HAP-1 (cell line): ENCODE measurements around the gene CTSH.
"Not testable (repeated sequence)": the region's sequence is repeated elsewhere in the genome, so short reads cannot be mapped to it uniquely, and the experiment has no call there.

Source experiments
- DNase-seq, 2 experiments: peaks; one replicate each; pipeline ENCODE4 v3.0.0-alpha.2; 2016 to 2020; ENCODE audit warnings: low spot score in 2 of 2
- H3K27me3 ChIP-seq: fragments of 250-450 bp; sonication (Bioruptor Pico); 2 replicates; pipeline ENCODE4 v1.5.1; 2020; ENCODE audit warnings: low read depth, mild to moderate bottlenecking, moderate library complexity
- H3K36me3 ChIP-seq: fragments of 250-450 bp; sonication (Bioruptor Pico); replicated peaks from 2 replicates; pipeline ENCODE4 v1.5.1; 2020; ENCODE audit warnings: mild to moderate bottlenecking
- H3K4me1 ChIP-seq: fragments of 250-450 bp; sonication (Bioruptor Pico); 2 replicates; pipeline ENCODE4 v1.5.1; 2020; ENCODE audit warnings: mild to moderate bottlenecking
- H3K4me3 ChIP-seq: fragments of 250-450 bp; sonication (Bioruptor Pico); 2 replicates; pipeline ENCODE4 v1.5.1; 2020; ENCODE audit warnings: mild to moderate bottlenecking, moderate library complexity
- H3K9me3 ChIP-seq: fragments of 250-450 bp; sonication (Bioruptor Pico); 2 replicates; pipeline ENCODE4 v1.5.1; 2020; ENCODE audit warnings: mild to moderate bottlenecking, moderate library complexity
- in situ Hi-C: fragments of 300-500 bp; cut with MboI; formaldehyde crosslinking; loops from 3 replicates; pipeline ENCODE4 v1.14.3; 2020; ENCODE audit warnings: low sequenced_read_pairs, inconsistent platforms, mixed read lengths

The CTSH gene

GRCh38 chr15:78913012-78913411, 31.8 kb downstream of the CTSH start:
- Histone ChIP-seq H3K27me3 (no peaks in the 10 kb centered on the region), H3K4me1 (no peaks in the 10 kb centered on the region; the same call in 1 of the 2 replicates), H3K36me3 (peaks cover 73% of the 10 kb centered on the region), H3K9me3 (no peaks in the 10 kb centered on the region), H3K4me3 (no peak overlapping the region)
- no peak for DNase-seq
- in situ Hi-C loops = no loop called here

DNA sequence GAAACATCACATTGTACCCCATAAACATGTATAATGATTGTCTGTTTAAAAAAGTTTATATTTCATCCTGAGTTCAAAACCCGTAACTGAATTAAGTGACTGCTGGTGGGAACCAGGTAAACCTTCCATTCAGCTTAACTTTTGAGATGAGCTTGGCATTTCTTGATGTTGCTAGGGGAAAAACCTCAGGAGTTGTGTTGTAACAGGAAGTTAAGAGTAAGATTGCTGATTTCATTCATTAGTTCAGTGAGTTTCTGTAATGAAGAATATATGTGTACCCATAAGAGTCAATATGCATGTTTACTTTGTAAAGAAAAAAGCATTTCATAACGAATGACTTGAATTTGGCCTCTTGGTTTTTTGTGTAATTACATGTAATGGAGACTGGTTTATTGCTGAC, 32.5 kb downstream of the CTSH start:
- DNase-seq = no peak
- Histone ChIP-seq H3K36me3 (peaks cover 76% of the 10 kb centered on the region), H3K9me3 (no peaks in the 10 kb centered on the region), H3K4me1 (no peaks in the 10 kb centered on the region; the same call in 1 of the 2 replicates), H3K27me3 (no peaks in the 10 kb centered on the region), H3K4me3 (no peak overlapping the region)
- in situ Hi-C loops = no loop called here

- Histone ChIP-seq H3K4me3 (no peak overlapping the region), H3K36me3 (peaks cover 87% of the 10 kb centered on the region), H3K9me3 (no peaks in the 10 kb centered on the region), H3K27me3 (no peaks in the 10 kb centered on the region), H3K4me1 (no peaks in the 10 kb centered on the region; the same call in 1 of the 2 replicates)
- in situ Hi-C loops = no loop called here
- no peak for DNase-seq
These were observed 34.6 kb downstream of the CTSH start for GRCh38 chr15:78910271-78910670.

DNA sequence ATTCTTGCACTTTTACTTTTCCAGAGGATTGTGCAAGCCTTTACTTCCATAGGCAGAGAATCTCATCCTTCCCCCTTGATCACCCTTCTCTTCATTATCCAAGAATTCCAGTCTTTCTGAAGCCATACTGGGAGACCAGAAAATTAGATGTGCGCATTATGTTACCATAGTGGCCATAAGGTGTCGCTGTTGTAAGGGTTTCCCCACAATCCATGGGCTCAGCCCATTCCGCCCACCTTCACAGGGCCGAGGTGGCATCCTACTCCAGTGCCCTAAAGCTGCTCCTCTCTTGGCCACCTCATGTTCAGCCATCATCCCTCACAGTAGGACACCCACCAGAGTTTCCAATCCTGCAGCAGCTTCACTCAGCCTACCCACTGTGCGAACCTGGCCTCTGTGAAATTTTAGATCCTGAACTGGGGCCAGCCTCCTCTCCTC, 35.0 kb downstream of the CTSH start:
- DNase-seq = peak; percentile 68 to 84

DNA sequence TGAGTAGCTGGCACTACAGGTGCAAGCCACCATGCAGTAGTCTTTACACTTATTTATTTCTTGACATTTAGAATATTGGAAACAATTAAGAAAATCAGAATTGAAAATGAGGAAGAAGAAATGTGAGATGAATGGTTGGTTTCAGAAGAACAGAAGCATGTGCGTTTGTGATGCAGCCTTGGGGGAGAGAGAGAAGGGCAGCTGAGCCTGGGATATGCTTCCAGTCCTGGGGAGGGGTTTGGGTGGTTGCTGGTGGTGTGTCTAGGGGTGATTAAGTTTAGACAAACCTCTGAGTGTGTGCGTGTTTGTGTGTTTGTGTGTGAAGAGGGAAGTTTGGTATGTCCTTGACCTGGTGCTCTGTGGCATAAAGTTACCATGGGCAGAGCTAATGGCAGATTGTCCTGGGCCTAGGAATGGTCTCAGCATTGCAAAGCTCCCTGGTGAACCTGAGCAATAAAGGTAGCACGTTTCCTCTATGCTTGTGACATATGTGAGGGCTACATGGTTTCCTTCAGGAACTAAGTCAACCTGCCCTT, 35.6 kb downstream of the CTSH start:
- in situ Hi-C loops = no loop called here
- Histone ChIP-seq H3K36me3 (peaks cover 89% of the 10 kb centered on the region), H3K4me1 (no peaks in the 10 kb centered on the region; the same call in 1 of the 2 replicates)

More for the DNA sequence above, 35.0 kb downstream of the CTSH start:
- Histone ChIP-seq H3K36me3 (peaks cover 86% of the 10 kb centered on the region), H3K4me3 (no peak overlapping the region), H3K4me1 (no peaks in the 10 kb centered on the region; the same call in 1 of the 2 replicates), H3K27me3 (no peaks in the 10 kb centered on the region), H3K9me3 (no peaks in the 10 kb centered on the region)
- in situ Hi-C loops = no loop called here

GRCh38 chr15:78907577-78907976, 37.3 kb downstream of the CTSH start:
- no peaks in the 10 kb centered on the region; the same call in 1 of the 2 replicates for H3K4me1 ChIP-seq
- no peaks in the 10 kb centered on the region for H3K27me3 ChIP-seq
- H3K9me3 ChIP-seq = no peaks in the 10 kb centered on the region
- H3K4me3 ChIP-seq = no peak overlapping the region
- in situ Hi-C loops = no loop called here
- peak; percentile 52 to 53 for DNase-seq
- peaks cover 92% of the 10 kb centered on the region for H3K36me3 ChIP-seq

More for the DNA sequence above, 35.6 kb downstream of the CTSH start:
- no peaks in the 10 kb centered on the region for H3K9me3 ChIP-seq
- DNase-seq = no peak
- no peaks in the 10 kb centered on the region for H3K27me3 ChIP-seq
- H3K4me3 ChIP-seq = no peak overlapping the region

- no peak for DNase-seq
- Histone ChIP-seq H3K4me3 (no peak overlapping the region), H3K4me1 (no peaks in the 10 kb centered on the region; the same call in 1 of the 2 replicates), H3K27me3 (no peaks in the 10 kb centered on the region), H3K36me3 (peaks cover 93% of the 10 kb centered on the region), H3K9me3 (no peaks in the 10 kb centered on the region)
- in situ Hi-C loops = no loop called here
These were observed 38.6 kb downstream of the CTSH start for GRCh38 chr15:78906316-78906620.

DNA sequence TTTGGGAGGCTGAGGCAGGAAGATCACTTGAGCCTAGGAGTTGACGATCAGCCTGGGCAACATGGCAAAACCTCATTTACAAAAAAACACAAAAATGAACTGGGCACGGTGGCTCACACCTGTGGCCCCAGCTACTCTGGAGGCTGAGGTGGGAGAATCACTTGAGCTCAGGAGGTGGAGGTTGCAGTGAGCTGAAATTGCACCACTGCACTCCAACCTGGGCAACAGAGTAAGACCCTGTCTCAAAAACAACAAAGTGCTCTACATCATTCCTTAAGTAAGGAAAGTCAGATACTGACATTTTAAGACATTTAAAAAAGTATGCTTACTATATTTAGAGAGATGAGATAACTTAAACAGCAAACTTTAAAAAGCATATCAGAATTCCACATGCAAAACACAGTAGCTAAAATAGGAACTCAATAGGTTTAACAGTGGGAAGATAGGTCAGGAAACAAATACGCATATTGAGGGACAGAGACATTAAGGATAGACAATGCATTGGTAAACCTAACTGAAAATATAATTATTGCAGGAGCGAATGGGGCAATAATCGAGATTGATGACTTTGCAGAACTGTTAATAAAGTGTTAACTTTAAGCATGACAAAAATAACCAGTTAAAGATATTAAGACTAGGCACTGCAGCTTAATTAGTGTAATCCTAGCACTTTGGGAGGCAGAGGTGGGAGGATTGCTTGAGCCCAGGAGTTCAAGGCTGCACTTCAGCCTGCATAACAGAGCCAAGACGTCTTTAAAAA, 40.1 kb downstream of the CTSH start:
- Histone ChIP-seq H3K4me3 (no peak overlapping the region), H3K9me3 (no peaks in the 10 kb centered on the region), H3K36me3 (peaks cover 93% of the 10 kb centered on the region), H3K27me3 (no peaks in the 10 kb centered on the region), H3K4me1 (no peaks in the 10 kb centered on the region)
- no peak for DNase-seq
- in situ Hi-C loops = no loop called here

DNA sequence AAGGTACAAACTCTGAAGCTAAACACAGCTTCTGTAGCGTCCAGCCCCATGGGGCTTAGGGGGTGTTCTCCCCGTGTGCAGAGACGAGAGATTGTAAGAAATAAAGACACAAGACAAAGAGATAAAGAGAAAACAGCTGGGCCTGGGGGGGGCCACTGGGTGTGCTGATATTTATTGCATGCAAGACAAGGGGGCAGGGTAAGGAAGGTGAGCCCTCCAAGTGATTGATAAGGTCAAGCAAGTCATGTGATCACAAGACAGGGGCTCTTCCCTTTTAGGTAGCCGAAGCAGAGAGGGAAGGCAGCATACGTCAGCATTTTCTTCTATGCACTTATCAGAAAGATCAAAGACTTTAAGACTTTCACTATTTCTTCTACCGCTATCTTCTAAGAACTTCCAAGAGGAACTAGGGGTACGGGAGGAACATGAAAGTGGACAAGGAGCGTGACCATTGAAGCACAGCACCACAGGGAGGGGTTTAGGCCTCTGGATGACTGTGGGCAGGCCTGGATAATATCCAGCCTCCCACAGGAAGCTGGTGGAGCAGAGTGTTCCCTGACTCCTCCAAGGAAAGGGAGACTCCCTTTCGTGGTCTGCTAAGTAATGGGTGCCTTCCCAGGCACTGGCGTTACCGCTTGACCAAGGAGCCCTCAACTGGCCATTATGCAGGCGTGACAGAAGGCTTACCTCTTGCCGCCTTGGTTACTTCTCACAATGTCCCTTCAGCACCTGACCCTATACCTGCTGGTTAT, 42.4 kb downstream of the CTSH start:
- H3K4me1 ChIP-seq, H3K4me3 ChIP-seq, H3K9me3 ChIP-seq, in situ Hi-C loops, H3K27me3 ChIP-seq, DNase-seq: not testable (repeated sequence)
- peaks cover 98% of the 10 kb centered on the region for H3K36me3 ChIP-seq

DNA sequence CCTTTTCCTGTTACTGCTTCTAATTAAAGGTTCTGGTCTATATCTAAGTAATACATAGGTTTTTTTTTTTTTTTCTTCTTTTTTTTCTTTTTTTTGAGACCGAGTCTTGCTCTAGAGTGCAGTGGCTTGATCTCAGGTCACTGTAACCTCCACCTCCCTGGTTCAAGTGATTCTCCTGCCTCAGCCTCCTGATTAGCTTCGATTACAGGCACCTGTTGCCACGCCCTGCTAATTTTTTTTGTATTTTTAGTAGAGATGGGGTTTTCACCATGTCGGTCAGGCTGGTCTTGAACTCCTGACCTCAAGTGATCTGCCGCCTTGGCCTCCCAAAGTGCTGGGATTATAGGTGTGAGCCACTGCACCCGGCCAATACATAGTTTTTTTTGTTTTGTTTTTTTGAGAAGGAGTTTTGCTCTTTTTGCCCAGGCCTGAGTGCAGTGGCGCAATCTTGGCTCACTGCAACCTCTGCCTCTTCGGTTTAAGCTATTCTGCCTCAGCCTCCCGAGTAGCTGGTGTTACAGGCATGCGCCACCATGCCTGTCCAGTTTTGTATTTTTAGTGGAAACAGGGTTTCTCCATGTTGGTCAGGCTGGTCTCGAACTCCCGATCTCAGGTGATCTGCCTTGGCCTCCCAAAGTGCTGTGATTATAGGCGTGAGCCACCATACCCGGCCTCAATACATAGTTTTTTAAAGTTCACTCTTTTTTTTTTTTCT, 43.9 kb downstream of the CTSH start:
- H3K4me1 ChIP-seq = peaks cover 10% of the 10 kb centered on the region
- DNase-seq, in situ Hi-C loops, H3K27me3 ChIP-seq, H3K9me3 ChIP-seq, H3K4me3 ChIP-seq: not testable (repeated sequence)
- peaks cover 94% of the 10 kb centered on the region for H3K36me3 ChIP-seq

DNA sequence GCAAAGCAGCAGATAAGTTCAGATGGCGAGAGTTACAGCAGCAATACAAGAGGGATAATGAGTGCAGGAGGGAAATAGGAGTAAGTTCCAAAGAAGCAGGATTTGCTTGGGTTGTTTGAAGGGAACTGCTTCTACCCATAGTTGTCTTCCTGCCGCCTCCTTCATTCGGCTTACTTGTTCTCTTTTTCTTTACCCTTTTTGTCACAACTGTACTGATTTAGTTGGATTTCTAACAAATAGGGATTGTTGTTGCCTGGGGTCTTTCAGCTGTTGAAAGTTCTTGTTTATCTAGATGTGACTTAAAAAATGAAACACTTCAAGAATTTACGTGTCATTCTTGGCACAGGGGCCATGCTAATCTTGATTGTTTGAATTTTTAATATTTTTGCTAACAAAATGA, 46.3 kb downstream of the CTSH start:
- no peaks in the 10 kb centered on the region for H3K9me3 ChIP-seq
- H3K36me3 ChIP-seq = peaks cover 96% of the 10 kb centered on the region
- DNase-seq = no peak
- no peaks in the 10 kb centered on the region for H3K27me3 ChIP-seq
- in situ Hi-C loops = no loop called here
- H3K4me1 ChIP-seq = peaks cover 10% of the 10 kb centered on the region
- H3K4me3 ChIP-seq = no peak overlapping the region

DNA sequence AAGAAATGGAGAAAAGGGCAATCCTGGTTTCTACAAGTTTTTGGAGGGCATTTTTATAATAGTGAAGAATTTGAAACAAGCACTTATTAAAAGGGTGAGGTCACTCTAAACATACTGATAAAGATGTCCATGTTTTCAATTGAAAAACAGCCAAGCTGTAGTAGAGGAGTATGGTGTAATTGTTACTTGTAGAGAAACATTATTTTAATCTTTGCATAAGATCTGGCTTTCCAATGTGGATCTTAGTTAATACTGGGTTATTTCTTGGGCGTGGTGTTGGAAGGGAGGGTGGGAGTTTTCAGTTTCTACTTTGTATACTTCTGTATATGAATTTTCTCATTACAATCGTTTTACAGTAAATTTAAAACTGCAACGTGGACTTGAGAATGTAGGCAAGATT, 49.4 kb downstream of the CTSH start:
- Histone ChIP-seq H3K36me3 (peaks cover 96% of the 10 kb centered on the region), H3K4me1 (peaks cover 28% of the 10 kb centered on the region), H3K27me3 (no peaks in the 10 kb centered on the region), H3K9me3 (no peaks in the 10 kb centered on the region), H3K4me3 (no peak overlapping the region)
- no peak for DNase-seq
- in situ Hi-C loops = no loop called here

- no peaks in the 10 kb centered on the region for H3K9me3 ChIP-seq
- in situ Hi-C loops = no loop called here
- H3K4me3 ChIP-seq = no peak overlapping the region
- no peak for DNase-seq
- H3K36me3 ChIP-seq = peaks cover 90% of the 10 kb centered on the region
- peaks cover 37% of the 10 kb centered on the region for H3K4me1 ChIP-seq
- no peaks in the 10 kb centered on the region for H3K27me3 ChIP-seq
These were observed 51.3 kb downstream of the CTSH start for GRCh38 chr15:78893538-78893937.
